ENCODE results near the gene RPH3AL.

RPH3AL gene

GRCh38 chr17:246226-246625, 106.4 kb downstream of the RPH3AL start:
- ChIA-PET CTCF (interaction anchor here (0.6 kb wide), 1 partner anchor 376 kb away, joined by 5 read pairs; no protein-coding TSS in a partner anchor), POLR2A (no interaction called here)
- no peak for TF ChIP-seq ZNF658 (tag by site-specific recombination; IDR thresholded peaks at IDR 0.05)
- TF ChIP-seq ZNF335 (tag by site-specific recombination; conservative IDR thresholded peaks at IDR 0.05), result no peak
- peaks cover 0 to 5% of the 10 kb centered on the region in 2 experiments; a peak in 1 of 3 replicates for H3K36me3 ChIP-seq (ENCODE audit: control insufficient read depth in 2 of 2, insufficient read depth in 1 of 2, low read length in 2 of 2)
- H3K27ac ChIP-seq (ENCODE audit: extremely low read depth, low read depth, low read length), result no peak overlapping the region
- H3K9me3 ChIP-seq (ENCODE audit: control insufficient read depth, insufficient read depth, low read depth, low read length), result no peaks in the 10 kb centered on the region
- no peak overlapping the region for H3K4me3 ChIP-seq (ENCODE audit: low read depth, low read length)
- H3K4me1 ChIP-seq (ENCODE audit: control insufficient read depth, insufficient read depth, low read length), result no peaks in the 10 kb centered on the region

DNA sequence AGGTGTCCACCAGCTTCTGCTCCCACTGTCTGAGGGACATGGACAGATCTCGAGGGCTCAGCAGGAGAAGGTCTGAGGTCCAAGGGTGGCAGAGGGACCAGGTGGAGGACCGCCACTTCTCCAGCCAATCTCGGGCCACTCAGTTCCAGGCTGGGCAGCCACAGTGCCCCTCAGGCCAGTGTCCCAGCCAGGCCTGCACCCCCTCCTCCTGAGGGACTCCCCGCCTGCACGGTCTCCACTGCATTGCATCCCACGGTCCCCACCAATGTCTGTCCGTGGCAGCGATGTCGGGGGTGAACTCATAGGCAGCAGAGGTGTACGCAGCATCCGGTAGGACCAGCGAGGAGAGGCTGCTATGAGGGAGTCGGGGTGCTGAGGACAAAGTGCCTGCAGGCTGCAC, 107.0 kb downstream of the RPH3AL start:
- H3K9me3 ChIP-seq (ENCODE audit: control insufficient read depth, insufficient read depth, low read depth, low read length), result no peaks in the 10 kb centered on the region
- TF ChIP-seq ZNF510 (tag by site-specific recombination; IDR thresholded peaks at IDR 0.05; ENCODE audit: insufficient replicate concordance) (no peak), PRDM4 (tag by site-specific recombination; IDR thresholded peaks at IDR 0.05) (no peak), ZNF610 (tag by site-specific recombination; IDR thresholded peaks at IDR 0.05; ENCODE audit: borderline replicate concordance) (no peak), ZBTB48 (tag by site-specific recombination; IDR thresholded peaks at IDR 0.05) (no peak), ZNF701 (tag by site-specific recombination; IDR thresholded peaks at IDR 0.05) (no peak), ZNF24 (tag by site-specific recombination; IDR thresholded peaks at IDR 0.05) (no peak)
- TF ChIP-seq, protein P1, sequence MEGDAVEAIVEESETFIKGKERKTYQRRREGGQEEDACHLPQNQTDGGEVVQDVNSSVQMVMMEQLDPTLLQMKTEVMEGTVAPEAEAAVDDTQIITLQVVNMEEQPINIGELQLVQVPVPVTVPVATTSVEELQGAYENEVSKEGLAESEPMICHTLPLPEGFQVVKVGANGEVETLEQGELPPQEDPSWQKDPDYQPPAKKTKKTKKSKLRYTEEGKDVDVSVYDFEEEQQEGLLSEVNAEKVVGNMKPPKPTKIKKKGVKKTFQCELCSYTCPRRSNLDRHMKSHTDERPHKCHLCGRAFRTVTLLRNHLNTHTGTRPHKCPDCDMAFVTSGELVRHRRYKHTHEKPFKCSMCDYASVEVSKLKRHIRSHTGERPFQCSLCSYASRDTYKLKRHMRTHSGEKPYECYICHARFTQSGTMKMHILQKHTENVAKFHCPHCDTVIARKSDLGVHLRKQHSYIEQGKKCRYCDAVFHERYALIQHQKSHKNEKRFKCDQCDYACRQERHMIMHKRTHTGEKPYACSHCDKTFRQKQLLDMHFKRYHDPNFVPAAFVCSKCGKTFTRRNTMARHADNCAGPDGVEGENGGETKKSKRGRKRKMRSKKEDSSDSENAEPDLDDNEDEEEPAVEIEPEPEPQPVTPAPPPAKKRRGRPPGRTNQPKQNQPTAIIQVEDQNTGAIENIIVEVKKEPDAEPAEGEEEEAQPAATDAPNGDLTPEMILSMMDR (tag by site-specific recombination; IDR thresholded peaks at IDR 0.05), result no peak
- ChIA-PET POLR2A (no interaction called here), CTCF (no interaction called here)
- H3K27ac ChIP-seq (ENCODE audit: extremely low read depth, low read depth, low read length), result no peak overlapping the region
- no peak overlapping the region for H3K4me3 ChIP-seq (ENCODE audit: low read depth, low read length)
- H3K4me1 ChIP-seq (ENCODE audit: control insufficient read depth, insufficient read depth, low read length), result no peaks in the 10 kb centered on the region
- peaks cover 0 to 5% of the 10 kb centered on the region in 2 experiments; a peak in 1 of 3 replicates for H3K36me3 ChIP-seq (ENCODE audit: control insufficient read depth in 2 of 2, insufficient read depth in 1 of 2, low read length in 2 of 2)

- Histone ChIP-seq H3K4me1 (ENCODE audit: control insufficient read depth, insufficient read depth, low read length) (no peaks in the 10 kb centered on the region), H3K36me3 (ENCODE audit: control insufficient read depth in 2 of 2, insufficient read depth in 1 of 2, low read length in 2 of 2) (peaks cover 0 to 5% of the 10 kb centered on the region in 2 experiments; a peak in 1 of 3 replicates), H3K9me3 (ENCODE audit: control insufficient read depth, insufficient read depth, low read depth, low read length) (no peaks in the 10 kb centered on the region), H3K27ac (ENCODE audit: extremely low read depth, low read depth, low read length) (no peak overlapping the region), H3K4me3 (ENCODE audit: low read depth, low read length) (no peak overlapping the region)
- ChIA-PET POLR2A (no interaction called here), CTCF (no interaction called here)
- TF ChIP-seq SALL2 (tag by site-specific recombination; IDR thresholded peaks at IDR 0.05; ENCODE audit: borderline replicate concordance), result no peak
- 0 out of 2 replicates have a peak, but pooled peaks have one; percentile 25 for TF ChIP-seq EGR2 (tag by site-specific recombination; IDR thresholded peaks at IDR 0.05; ENCODE audit: low read depth)
- 0 out of 2 replicates have a peak, but pooled peaks have one; percentile 32 for TF ChIP-seq ZBTB48 (tag by site-specific recombination; IDR thresholded peaks at IDR 0.05)
- no peak for TF ChIP-seq ZNF514 (tag by site-specific recombination; IDR thresholded peaks at IDR 0.05)
- TF ChIP-seq, protein P2, sequence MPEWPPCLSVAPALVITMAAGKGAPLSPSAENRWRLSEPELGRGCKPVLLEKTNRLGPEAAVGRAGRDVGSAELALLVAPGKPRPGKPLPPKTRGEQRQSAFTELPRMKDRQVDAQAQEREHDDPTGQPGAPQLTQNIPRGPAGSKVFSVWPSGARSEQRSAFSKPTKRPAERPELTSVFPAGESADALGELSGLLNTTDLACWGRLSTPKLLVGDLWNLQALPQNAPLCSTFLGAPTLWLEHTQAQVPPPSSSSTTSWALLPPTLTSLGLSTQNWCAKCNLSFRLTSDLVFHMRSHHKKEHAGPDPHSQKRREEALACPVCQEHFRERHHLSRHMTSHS (tag by site-specific recombination; IDR thresholded peaks at IDR 0.05), result no peak
- no peak for TF ChIP-seq ZNF791 (tag by site-specific recombination; IDR thresholded peaks at IDR 0.05)
- TF ChIP-seq ZNF155 (tag by site-specific recombination; IDR thresholded peaks at IDR 0.05), result no peak
- TF ChIP-seq, protein P3, sequence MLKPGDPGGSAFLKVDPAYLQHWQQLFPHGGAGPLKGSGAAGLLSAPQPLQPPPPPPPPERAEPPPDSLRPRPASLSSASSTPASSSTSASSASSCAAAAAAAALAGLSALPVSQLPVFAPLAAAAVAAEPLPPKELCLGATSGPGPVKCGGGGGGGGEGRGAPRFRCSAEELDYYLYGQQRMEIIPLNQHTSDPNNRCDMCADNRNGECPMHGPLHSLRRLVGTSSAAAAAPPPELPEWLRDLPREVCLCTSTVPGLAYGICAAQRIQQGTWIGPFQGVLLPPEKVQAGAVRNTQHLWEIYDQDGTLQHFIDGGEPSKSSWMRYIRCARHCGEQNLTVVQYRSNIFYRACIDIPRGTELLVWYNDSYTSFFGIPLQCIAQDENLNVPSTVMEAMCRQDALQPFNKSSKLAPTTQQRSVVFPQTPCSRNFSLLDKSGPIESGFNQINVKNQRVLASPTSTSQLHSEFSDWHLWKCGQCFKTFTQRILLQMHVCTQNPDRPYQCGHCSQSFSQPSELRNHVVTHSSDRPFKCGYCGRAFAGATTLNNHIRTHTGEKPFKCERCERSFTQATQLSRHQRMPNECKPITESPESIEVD (tag by site-specific recombination; IDR thresholded peaks at IDR 0.05), result no peak
- no peak for TF ChIP-seq TRIM28 (IDR thresholded peaks at IDR 0.05; ENCODE audit: borderline replicate concordance, low read length)
- TF ChIP-seq HOXD13 (CRISPR knock-in tag; IDR thresholded peaks at IDR 0.05; ENCODE audit: borderline replicate concordance), result peak; percentile 60; the same call in 1 of the 2 replicates
- TF ChIP-seq ZNF629 (tag by site-specific recombination; IDR thresholded peaks at IDR 0.05), result no peak
- no peak for TF ChIP-seq BCL11A (tag by site-specific recombination; IDR thresholded peaks at IDR 0.05; ENCODE audit: low read depth)
- no peak for TF ChIP-seq ZNF184 (tag by site-specific recombination; IDR thresholded peaks at IDR 0.05)
- TF ChIP-seq ZNF266 (tag by site-specific recombination; IDR thresholded peaks at IDR 0.05; ENCODE audit: low read depth), result 0 out of 2 replicates have a peak, but pooled peaks have one; percentile 23
These were observed 107.6 kb downstream of the RPH3AL start for GRCh38 chr17:245020-245419.
